HAP-1 (cell line): Measurements from ENCODE around the gene TSPAN7.

Source experiments
- DNase-seq, 2 experiments: peaks; one replicate each; pipeline ENCODE4 v3.0.0-alpha.2; 2016 to 2020; ENCODE audit warnings: low spot score in 2 of 2
- H3K27me3 ChIP-seq: fragments of 250-450 bp; sonication (Bioruptor Pico); 2 replicates; pipeline ENCODE4 v1.5.1; 2020; ENCODE audit warnings: low read depth, mild to moderate bottlenecking, moderate library complexity
- H3K36me3 ChIP-seq: fragments of 250-450 bp; sonication (Bioruptor Pico); replicated peaks from 2 replicates; pipeline ENCODE4 v1.5.1; 2020; ENCODE audit warnings: mild to moderate bottlenecking
- H3K4me1 ChIP-seq: fragments of 250-450 bp; sonication (Bioruptor Pico); 2 replicates; pipeline ENCODE4 v1.5.1; 2020; ENCODE audit warnings: mild to moderate bottlenecking
- H3K4me3 ChIP-seq: fragments of 250-450 bp; sonication (Bioruptor Pico); 2 replicates; pipeline ENCODE4 v1.5.1; 2020; ENCODE audit warnings: mild to moderate bottlenecking, moderate library complexity
- H3K9me3 ChIP-seq: fragments of 250-450 bp; sonication (Bioruptor Pico); 2 replicates; pipeline ENCODE4 v1.5.1; 2020; ENCODE audit warnings: mild to moderate bottlenecking, moderate library complexity
- in situ Hi-C: fragments of 300-500 bp; cut with MboI; formaldehyde crosslinking; loops from 3 replicates; pipeline ENCODE4 v1.14.3; 2020; ENCODE audit warnings: low sequenced_read_pairs, inconsistent platforms, mixed read lengths

TSPAN7 gene

DNA sequence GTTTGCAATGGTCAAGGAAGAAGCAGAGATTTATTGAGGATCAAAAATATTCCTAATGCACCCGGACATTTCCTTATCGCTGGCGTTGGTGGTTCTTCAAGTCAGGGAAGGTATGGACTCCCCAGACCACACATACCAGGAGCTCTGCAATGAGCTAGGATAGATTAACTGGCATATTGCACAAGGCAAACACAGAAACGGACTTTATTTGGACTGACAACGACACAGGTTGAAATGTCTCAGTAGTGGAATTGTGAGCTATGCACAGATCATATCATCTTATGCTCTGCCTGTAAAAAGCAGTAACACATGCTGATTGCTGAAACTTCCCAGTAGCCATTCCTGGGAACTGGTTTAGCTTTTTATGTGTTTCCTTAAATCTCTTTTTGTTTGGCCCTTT, 1.7 kb downstream of the TSPAN7 start:
- Histone ChIP-seq H3K9me3 (no peaks in the 10 kb centered on the region), H3K36me3 (no peaks in the 10 kb centered on the region), H3K27me3 (peaks cover 19% of the 10 kb centered on the region), H3K4me1 (peaks cover 4% of the 10 kb centered on the region; the same call in 1 of the 2 replicates), H3K4me3 (no peak overlapping the region)
- no peak for DNase-seq
- in situ Hi-C loops = no loop called here

DNA sequence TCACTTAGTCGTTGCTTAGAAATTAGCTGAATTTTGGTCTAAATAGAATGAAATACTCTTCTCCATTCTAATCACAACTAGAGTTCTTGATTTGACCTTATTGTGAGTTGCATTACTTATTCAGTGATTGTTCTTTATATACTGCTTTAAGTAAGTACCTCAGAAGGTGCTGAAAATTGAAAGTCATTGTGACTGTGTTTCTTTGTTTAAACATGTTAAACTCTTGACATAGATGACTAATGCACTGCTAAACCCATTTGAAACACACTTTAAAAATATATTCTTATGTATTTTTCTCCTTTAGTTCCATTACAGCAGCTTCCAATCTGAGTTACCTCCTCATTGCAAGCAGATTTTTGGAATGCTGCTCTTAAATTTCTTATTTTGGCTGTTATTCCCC, 9.1 kb downstream of the TSPAN7 start:
- no peak overlapping the region for H3K4me3 ChIP-seq
- no peaks in the 10 kb centered on the region for H3K9me3 ChIP-seq
- H3K27me3 ChIP-seq = no peaks in the 10 kb centered on the region; the same call in 1 of the 2 replicates
- H3K36me3 ChIP-seq = no peaks in the 10 kb centered on the region
- no peaks in the 10 kb centered on the region for H3K4me1 ChIP-seq
- in situ Hi-C loops = no loop called here
- no peak for DNase-seq

GRCh38 chrX:38571058-38571457, 9.7 kb downstream of the TSPAN7 start:
- Histone ChIP-seq H3K4me3 (no peak overlapping the region), H3K9me3 (no peaks in the 10 kb centered on the region), H3K36me3 (no peaks in the 10 kb centered on the region), H3K27me3 (no peaks in the 10 kb centered on the region; the same call in 1 of the 2 replicates), H3K4me1 (no peaks in the 10 kb centered on the region)
- no peak for DNase-seq
- in situ Hi-C loops = no loop called here

GRCh38 chrX:38574858-38575257, 13.5 kb downstream of the TSPAN7 start:
- DNase-seq = no peak
- in situ Hi-C loops = no loop called here
- H3K4me3 ChIP-seq = no peak overlapping the region
- H3K27me3 ChIP-seq = no peaks in the 10 kb centered on the region; the same call in 1 of the 2 replicates
- H3K9me3 ChIP-seq = no peaks in the 10 kb centered on the region
- no peaks in the 10 kb centered on the region for H3K36me3 ChIP-seq
- H3K4me1 ChIP-seq = no peaks in the 10 kb centered on the region

DNA sequence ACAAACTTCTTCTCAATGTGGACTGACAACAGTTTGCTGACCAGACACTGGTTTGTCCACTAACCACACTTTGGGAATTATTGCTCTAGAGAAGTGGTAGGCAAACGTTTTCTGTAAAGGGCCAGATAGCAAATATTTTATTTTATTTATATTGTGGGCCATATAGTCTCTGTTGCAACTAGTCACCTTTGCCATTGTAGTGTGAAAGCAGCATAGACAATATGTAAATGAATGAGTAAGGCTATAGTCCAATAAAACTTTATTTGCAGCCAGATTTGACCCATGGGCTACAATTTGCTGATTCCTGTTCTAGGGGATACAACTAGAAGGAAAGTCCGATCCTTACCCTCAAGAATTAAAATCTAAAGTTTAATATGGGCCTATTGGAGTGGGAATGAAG, 14.5 kb downstream of the TSPAN7 start:
- Histone ChIP-seq H3K4me1 (no peaks in the 10 kb centered on the region), H3K4me3 (no peak overlapping the region), H3K36me3 (no peaks in the 10 kb centered on the region), H3K9me3 (no peaks in the 10 kb centered on the region), H3K27me3 (no peaks in the 10 kb centered on the region; the same call in 1 of the 2 replicates)
- in situ Hi-C loops = no loop called here
- DNase-seq = no peak

- no peak for DNase-seq
- H3K27me3 ChIP-seq = no peaks in the 10 kb centered on the region; the same call in 1 of the 2 replicates
- H3K4me3 ChIP-seq = no peak overlapping the region
- in situ Hi-C loops = no loop called here
- H3K9me3 ChIP-seq = no peaks in the 10 kb centered on the region
- no peaks in the 10 kb centered on the region for H3K4me1 ChIP-seq
- no peaks in the 10 kb centered on the region for H3K36me3 ChIP-seq
Measured at GRCh38 chrX:38577738-38578137, 16.4 kb downstream of the TSPAN7 start.

GRCh38 chrX:38578167-38578566, 16.8 kb downstream of the TSPAN7 start:
- no peaks in the 10 kb centered on the region for H3K9me3 ChIP-seq
- no peaks in the 10 kb centered on the region; the same call in 1 of the 2 replicates for H3K27me3 ChIP-seq
- no peak overlapping the region for H3K4me3 ChIP-seq
- no peaks in the 10 kb centered on the region for H3K36me3 ChIP-seq
- in situ Hi-C loops = no loop called here
- DNase-seq = no peak
- no peaks in the 10 kb centered on the region for H3K4me1 ChIP-seq

DNA sequence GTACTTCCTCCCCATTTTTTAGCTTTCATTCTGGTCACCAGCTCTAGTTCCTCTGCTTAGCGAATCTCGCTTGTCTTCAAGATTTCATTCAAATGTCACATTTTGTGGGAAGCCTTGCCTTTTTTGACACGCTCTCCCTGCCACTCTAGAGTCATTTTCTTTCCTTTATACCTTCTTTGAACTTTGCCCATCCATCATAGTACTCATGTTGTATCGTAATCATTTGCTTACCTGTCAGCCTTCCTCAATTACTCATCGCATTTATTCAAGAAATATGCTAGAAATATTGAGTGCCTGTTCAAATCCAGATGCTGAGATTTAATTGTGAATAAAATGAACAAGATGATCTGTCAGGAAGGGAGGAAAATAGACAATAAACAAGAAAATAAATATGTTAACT, 21.8 kb downstream of the TSPAN7 start:
- Histone ChIP-seq H3K4me1 (no peaks in the 10 kb centered on the region), H3K36me3 (no peaks in the 10 kb centered on the region), H3K27me3 (no peaks in the 10 kb centered on the region), H3K9me3 (no peaks in the 10 kb centered on the region), H3K4me3 (no peak overlapping the region)
- in situ Hi-C loops = no loop called here
- no peak for DNase-seq

DNA sequence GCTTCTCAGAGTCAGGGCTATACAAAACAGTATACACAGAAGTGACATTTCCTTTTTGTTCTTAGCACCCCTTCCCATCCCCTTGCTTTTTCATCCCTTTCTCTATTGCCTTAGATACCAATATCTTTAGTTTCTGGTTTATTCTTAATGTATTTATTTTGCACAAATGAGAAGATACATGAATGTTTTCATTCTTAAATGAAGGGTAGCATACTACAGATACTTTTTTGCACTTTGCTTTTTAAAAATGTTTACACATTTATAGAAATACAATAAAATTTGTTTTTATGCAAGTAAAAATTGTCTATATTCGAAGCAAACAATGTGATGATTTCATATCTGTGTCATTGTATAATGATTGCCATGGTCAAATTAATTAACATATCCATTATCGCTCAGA, 33.1 kb downstream of the TSPAN7 start:
- Histone ChIP-seq H3K36me3 (no peaks in the 10 kb centered on the region), H3K9me3 (no peaks in the 10 kb centered on the region), H3K27me3 (0 out of 2 replicates have a peak, but pooled peaks cover 3% of the 10 kb centered on the region), H3K4me3 (no peak overlapping the region), H3K4me1 (no peaks in the 10 kb centered on the region)
- in situ Hi-C loops = no loop called here
- DNase-seq = no peak

DNA sequence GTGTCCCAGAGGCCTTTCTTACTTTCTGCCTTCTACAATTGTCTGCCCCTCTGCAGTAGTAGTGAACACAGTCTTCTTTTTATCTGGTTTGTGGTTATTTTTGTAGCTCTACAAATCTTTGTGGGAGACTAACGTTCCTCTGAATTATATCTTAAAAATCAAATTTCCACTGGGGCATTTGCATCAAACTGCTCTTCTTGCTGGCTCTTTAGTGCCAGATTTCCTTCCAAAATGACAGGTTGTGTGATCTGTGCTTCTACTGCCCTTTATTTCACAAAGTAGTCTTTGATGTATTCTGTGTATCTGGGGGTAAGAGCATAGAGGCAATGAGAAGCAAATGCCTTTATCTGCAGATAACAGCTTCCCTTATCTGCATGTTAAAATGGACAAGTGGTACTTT, 34.5 kb downstream of the TSPAN7 start:
- H3K4me3 ChIP-seq = no peak overlapping the region
- no peak for DNase-seq
- H3K27me3 ChIP-seq = 0 out of 2 replicates have a peak, but pooled peaks cover 3% of the 10 kb centered on the region
- no peaks in the 10 kb centered on the region for H3K36me3 ChIP-seq
- in situ Hi-C loops = no loop called here
- H3K9me3 ChIP-seq = no peaks in the 10 kb centered on the region
- no peaks in the 10 kb centered on the region for H3K4me1 ChIP-seq

DNA sequence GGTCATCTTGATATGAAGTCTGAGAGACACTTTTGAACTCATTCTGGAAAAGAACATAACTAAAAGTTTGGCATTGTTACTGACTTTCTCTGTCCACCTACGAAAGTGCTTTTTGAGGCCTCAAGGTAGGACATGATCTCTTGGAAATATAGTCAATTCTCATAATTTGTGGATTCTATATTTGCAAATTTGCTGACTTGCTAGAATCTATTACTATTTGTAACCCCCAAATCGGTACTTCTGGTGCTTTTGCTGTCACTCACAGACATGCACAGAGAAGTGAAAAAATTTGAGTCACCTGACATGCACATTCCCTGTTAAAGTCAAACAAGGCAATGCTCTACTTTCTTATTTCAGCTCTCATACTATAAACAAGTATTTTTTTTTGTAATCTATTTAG, 35.6 kb downstream of the TSPAN7 start:
- Histone ChIP-seq H3K4me1 (no peaks in the 10 kb centered on the region), H3K9me3 (no peaks in the 10 kb centered on the region), H3K36me3 (no peaks in the 10 kb centered on the region), H3K27me3 (0 out of 2 replicates have a peak, but pooled peaks cover 3% of the 10 kb centered on the region), H3K4me3 (no peak overlapping the region)
- DNase-seq = no peak
- in situ Hi-C loops = no loop called here

- Histone ChIP-seq H3K4me3 (no peak overlapping the region), H3K9me3 (no peaks in the 10 kb centered on the region), H3K36me3 (no peaks in the 10 kb centered on the region), H3K4me1 (no peaks in the 10 kb centered on the region), H3K27me3 (0 out of 2 replicates have a peak, but pooled peaks cover 3% of the 10 kb centered on the region)
- DNase-seq = no peak
- in situ Hi-C loops = no loop called here
Measured at GRCh38 chrX:38599796-38600755, 38.7 kb downstream of the TSPAN7 start.

DNA sequence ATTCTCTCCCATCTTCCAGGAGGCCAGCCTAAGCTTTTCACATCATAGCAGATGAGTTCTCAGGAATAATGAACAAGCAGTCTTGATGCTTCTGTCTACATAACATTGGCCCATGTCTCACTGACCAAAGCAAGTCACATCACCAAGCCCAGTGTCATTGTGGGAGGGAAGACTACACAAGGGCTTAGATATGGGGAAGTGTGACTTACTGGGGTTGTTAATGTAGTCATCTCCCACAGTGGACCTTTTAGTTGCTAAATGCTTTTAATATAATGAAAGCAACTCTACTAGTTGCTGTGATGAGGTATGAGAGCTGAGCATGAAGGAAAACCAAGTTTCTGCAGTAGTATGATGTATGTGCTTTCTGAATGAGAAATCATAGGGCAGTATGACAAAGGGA, 40.5 kb downstream of the TSPAN7 start:
- H3K4me3 ChIP-seq = no peak overlapping the region
- no peaks in the 10 kb centered on the region for H3K36me3 ChIP-seq
- no peaks in the 10 kb centered on the region for H3K9me3 ChIP-seq
- in situ Hi-C loops = no loop called here
- 0 out of 2 replicates have a peak, but pooled peaks cover under 1% of the 10 kb centered on the region for H3K27me3 ChIP-seq
- no peak for DNase-seq
- no peaks in the 10 kb centered on the region for H3K4me1 ChIP-seq

DNA sequence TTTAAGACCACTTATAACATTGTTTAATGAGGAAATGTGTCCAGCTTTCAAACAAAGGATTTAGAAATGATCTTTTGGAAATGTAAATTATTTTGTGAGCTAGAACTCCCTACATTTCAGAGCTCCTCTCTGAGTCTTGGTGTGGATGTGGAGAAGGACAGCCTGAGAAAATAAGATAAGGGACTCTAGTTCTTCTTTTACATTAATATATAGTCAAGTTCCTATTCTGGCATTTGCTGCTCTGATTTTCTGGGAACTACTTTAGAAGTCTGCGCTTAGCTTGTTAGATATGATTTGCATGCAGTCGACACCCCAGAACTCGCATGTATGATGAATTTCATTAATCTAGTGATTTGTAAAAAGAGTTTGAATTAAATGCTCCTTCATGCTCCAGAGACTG, 45.5 kb downstream of the TSPAN7 start:
- H3K27me3 ChIP-seq = peaks cover 8% of the 10 kb centered on the region; the same call in 1 of the 2 replicates
- H3K4me1 ChIP-seq = no peaks in the 10 kb centered on the region
- no peak overlapping the region for H3K4me3 ChIP-seq
- H3K36me3 ChIP-seq = no peaks in the 10 kb centered on the region
- H3K9me3 ChIP-seq = no peaks in the 10 kb centered on the region
- DNase-seq = no peak
- in situ Hi-C loops = no loop called here
